ENCODE measurements around the gene STON2.

Gene STON2

DNA sequence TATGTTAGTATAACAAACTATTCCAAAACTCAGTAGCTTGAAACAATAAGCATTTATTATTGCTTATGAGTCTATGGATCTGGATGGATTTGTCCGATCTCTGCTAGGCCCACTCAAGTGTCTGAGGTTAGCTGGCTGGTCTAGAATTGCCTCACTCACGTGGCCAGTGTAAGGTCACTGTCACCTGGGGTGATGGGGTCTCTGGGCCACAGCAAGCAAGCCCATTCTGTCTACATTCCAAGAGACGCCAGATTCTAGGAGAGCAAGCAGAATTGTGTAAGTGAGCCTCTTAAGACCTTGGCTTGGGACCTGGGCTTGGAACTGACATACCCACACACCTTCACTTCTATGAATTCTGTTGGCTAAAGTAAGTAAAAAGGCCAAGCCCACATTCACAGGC is 80.2 kb downstream of the STON2 start:
- DNase-seq: no peak
- TF ChIP-seq, protein P1, sequence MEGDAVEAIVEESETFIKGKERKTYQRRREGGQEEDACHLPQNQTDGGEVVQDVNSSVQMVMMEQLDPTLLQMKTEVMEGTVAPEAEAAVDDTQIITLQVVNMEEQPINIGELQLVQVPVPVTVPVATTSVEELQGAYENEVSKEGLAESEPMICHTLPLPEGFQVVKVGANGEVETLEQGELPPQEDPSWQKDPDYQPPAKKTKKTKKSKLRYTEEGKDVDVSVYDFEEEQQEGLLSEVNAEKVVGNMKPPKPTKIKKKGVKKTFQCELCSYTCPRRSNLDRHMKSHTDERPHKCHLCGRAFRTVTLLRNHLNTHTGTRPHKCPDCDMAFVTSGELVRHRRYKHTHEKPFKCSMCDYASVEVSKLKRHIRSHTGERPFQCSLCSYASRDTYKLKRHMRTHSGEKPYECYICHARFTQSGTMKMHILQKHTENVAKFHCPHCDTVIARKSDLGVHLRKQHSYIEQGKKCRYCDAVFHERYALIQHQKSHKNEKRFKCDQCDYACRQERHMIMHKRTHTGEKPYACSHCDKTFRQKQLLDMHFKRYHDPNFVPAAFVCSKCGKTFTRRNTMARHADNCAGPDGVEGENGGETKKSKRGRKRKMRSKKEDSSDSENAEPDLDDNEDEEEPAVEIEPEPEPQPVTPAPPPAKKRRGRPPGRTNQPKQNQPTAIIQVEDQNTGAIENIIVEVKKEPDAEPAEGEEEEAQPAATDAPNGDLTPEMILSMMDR (IDR thresholded peaks at IDR 0.05; ENCODE audit: low read depth, low read length): no peak
- Histone ChIP-seq H3K9me3 (ENCODE audit: severe bottlenecking) (no peaks in the 10 kb centered on the region), H3K36me3 (peaks cover 13% of the 10 kb centered on the region), H3K27me3 (ENCODE audit: insufficient read depth, low read depth, severe bottlenecking) (no peaks in the 10 kb centered on the region), H3K27ac (peak overlapping the region; percentile 48; the same call in 1 of the 2 replicates), H3K4me3 (ENCODE audit: low read depth, low read length) (no peak overlapping the region)

DNA sequence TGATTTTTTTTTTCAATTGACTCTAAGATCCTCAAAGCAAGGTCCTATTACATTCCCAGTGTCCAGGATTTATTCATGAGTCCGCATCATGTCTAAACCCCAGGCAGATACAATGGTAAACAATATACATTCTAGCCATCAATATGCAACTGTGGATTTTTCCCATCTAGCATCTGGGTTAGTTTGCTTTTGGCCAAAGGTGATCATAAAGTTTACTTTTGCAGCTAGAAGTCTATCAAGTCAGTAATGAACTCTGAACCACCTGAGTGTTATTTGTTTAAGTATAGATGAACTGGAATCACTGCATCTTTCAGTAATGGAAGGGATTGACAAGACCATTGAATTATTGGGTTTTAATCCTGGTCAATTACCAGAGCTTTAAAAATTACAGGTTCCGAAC is 80.8 kb downstream of the STON2 start:
- TF ChIP-seq, protein P1 (IDR thresholded peaks at IDR 0.05; ENCODE audit: low read depth, low read length): no peak
- peaks cover 13% of the 10 kb centered on the region for H3K36me3 ChIP-seq
- H3K9me3 ChIP-seq (ENCODE audit: severe bottlenecking): no peaks in the 10 kb centered on the region
- DNase-seq: no peak
- H3K4me3 ChIP-seq (ENCODE audit: low read depth, low read length): no peak overlapping the region
- no peak overlapping the region for H3K27ac ChIP-seq
- no peaks in the 10 kb centered on the region for H3K27me3 ChIP-seq (ENCODE audit: insufficient read depth, low read depth, severe bottlenecking)

DNA sequence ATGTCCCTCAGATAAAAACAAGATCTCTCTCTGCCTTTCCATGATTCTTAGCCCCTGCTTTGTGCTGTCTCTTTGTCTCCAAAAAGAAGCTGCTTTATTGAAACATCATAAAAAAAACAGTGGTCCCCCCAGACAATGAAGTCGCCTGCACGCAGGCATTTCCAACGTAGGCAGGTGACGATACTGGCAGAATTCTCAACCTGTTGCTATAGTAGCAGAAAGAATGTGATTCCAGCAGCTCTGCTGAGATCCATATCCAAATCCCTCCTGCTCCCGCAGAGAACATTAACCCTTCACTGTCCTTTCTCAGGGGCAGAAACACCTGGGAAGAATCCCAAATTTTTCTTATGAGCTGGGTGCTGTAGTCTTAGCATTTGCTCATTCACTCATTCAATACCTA is 84.8 kb downstream of the STON2 start:
- Histone ChIP-seq H3K4me3 (ENCODE audit: low read depth, low read length) (no peak overlapping the region), H3K27me3 (ENCODE audit: insufficient read depth, low read depth, severe bottlenecking) (no peaks in the 10 kb centered on the region), H3K9me3 (ENCODE audit: severe bottlenecking) (no peaks in the 10 kb centered on the region), H3K27ac (no peak overlapping the region), H3K36me3 (peaks cover 13% of the 10 kb centered on the region)
- no peak for DNase-seq
- TF ChIP-seq, protein P1 (IDR thresholded peaks at IDR 0.05; ENCODE audit: low read depth, low read length): no peak

DNA sequence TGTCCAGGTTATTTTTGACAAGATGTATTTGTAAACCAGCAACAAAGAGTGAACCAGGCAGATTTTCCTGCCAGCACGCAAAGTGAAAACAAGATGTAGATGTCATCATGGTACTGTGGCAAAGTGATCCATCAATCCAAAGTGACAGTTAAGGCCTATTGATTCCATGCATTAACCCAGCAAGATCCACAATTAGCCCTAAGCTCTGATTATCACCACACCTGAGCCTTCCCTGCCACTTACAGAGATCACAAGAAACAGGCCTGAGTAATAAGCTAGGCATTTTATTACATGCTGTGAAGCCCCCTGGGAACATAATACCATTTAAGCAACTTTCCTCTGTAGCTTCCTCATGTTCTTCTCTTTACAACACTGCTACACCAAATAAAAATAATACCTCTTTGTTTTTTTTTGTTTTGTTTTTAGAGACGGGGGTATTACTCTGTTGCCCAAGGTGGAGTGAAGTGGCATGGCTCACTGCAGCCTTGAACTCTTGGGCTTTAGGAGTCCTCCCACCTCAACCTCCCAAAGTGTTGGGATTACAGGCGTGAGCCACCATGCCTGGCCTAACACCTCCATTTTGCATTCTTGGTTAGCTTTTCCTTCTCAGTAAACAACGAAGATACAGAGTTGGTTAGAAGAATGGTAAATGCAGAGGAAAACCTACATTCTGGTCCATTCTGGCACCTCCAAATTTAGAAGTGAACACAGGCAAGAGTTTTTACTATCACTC is 85.5 kb downstream of the STON2 start:
- H3K36me3 ChIP-seq: peaks cover 9% of the 10 kb centered on the region
- no peak overlapping the region for H3K4me3 ChIP-seq (ENCODE audit: low read depth, low read length)
- H3K27ac ChIP-seq: no peak overlapping the region; the same call in 1 of the 2 replicates
- peak; percentile 50 for DNase-seq
- H3K9me3 ChIP-seq (ENCODE audit: severe bottlenecking): no peaks in the 10 kb centered on the region
- H3K27me3 ChIP-seq (ENCODE audit: insufficient read depth, low read depth, severe bottlenecking): no peaks in the 10 kb centered on the region
- TF ChIP-seq, protein P1 (IDR thresholded peaks at IDR 0.05; ENCODE audit: low read depth, low read length): no peak

DNA sequence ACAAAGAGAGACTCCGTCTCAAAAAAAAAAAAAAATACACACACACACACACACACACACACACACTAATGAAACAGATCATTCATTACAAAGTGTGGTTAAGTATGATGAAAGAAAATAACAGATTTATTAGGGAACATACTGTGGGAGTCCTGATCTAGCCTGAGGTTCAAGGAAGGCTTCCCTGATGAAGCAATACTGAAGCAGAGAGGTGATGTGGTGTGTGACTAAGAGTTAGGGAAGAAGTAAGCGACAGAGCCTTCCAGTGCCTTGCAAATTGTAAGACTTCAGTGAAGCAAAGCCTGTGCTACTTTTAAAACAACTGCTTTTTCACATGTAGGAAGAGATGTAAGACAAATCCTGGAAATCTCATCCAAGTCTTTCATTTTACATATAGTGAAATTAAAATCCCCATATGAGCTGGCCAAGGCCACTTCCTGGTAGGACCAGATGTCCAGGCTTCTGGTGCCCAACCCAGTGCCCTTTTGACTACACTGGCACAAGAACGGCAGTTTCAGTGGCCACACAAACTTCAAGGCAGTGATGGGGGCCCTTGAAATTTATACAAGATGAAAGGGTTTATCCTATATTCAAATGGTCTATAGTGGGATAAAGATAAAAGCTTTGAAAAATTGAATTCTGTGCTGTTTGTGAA is 86.2 kb downstream of the STON2 start:
- DNase-seq: no peak
- no peak overlapping the region for H3K27ac ChIP-seq
- H3K4me3 ChIP-seq (ENCODE audit: low read depth, low read length): no peak overlapping the region
- TF ChIP-seq, protein P1 (IDR thresholded peaks at IDR 0.05; ENCODE audit: low read depth, low read length): no peak
- no peaks in the 10 kb centered on the region for H3K27me3 ChIP-seq (ENCODE audit: insufficient read depth, low read depth, severe bottlenecking)
- no peaks in the 10 kb centered on the region for H3K9me3 ChIP-seq (ENCODE audit: severe bottlenecking)
- peaks cover 7% of the 10 kb centered on the region for H3K36me3 ChIP-seq
